ENCODE data around the gene ADAMTS3.

DNA sequence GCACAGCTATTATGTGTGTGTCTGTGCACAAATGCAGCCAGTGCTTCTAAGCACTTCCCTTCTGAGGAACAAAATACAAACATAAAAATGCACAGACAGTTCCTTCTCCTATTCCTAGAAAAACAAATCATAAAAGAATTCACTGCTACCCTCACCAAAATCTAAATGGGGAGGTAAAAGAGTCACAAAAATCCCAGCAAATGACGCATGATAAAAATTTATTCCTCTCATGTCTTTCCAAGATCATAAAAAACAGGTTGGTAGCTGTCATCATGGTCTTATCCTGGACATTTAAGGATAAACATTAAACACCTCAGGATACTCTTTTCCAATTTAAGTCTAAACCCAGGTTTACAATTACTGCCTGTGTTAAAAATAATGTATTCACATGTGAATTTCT, 124.9 kb downstream of the ADAMTS3 start:
- no peak for TF ChIP-seq ZNF19 (tag by site-specific recombination; IDR thresholded peaks at IDR 0.05; ENCODE audit: low read depth)
- TF ChIP-seq, protein P1, sequence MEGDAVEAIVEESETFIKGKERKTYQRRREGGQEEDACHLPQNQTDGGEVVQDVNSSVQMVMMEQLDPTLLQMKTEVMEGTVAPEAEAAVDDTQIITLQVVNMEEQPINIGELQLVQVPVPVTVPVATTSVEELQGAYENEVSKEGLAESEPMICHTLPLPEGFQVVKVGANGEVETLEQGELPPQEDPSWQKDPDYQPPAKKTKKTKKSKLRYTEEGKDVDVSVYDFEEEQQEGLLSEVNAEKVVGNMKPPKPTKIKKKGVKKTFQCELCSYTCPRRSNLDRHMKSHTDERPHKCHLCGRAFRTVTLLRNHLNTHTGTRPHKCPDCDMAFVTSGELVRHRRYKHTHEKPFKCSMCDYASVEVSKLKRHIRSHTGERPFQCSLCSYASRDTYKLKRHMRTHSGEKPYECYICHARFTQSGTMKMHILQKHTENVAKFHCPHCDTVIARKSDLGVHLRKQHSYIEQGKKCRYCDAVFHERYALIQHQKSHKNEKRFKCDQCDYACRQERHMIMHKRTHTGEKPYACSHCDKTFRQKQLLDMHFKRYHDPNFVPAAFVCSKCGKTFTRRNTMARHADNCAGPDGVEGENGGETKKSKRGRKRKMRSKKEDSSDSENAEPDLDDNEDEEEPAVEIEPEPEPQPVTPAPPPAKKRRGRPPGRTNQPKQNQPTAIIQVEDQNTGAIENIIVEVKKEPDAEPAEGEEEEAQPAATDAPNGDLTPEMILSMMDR (tag by site-specific recombination; IDR thresholded peaks at IDR 0.05): no peak
- TF ChIP-seq ZNF121 (tag by site-specific recombination; IDR thresholded peaks at IDR 0.05): no peak
- TF ChIP-seq ZNF658 (tag by site-specific recombination; IDR thresholded peaks at IDR 0.05): no peak
- TF ChIP-seq SETDB1 (IDR thresholded peaks at IDR 0.05; ENCODE audit: insufficient read length, low read length): no peak
- TF ChIP-seq, protein P2, sequence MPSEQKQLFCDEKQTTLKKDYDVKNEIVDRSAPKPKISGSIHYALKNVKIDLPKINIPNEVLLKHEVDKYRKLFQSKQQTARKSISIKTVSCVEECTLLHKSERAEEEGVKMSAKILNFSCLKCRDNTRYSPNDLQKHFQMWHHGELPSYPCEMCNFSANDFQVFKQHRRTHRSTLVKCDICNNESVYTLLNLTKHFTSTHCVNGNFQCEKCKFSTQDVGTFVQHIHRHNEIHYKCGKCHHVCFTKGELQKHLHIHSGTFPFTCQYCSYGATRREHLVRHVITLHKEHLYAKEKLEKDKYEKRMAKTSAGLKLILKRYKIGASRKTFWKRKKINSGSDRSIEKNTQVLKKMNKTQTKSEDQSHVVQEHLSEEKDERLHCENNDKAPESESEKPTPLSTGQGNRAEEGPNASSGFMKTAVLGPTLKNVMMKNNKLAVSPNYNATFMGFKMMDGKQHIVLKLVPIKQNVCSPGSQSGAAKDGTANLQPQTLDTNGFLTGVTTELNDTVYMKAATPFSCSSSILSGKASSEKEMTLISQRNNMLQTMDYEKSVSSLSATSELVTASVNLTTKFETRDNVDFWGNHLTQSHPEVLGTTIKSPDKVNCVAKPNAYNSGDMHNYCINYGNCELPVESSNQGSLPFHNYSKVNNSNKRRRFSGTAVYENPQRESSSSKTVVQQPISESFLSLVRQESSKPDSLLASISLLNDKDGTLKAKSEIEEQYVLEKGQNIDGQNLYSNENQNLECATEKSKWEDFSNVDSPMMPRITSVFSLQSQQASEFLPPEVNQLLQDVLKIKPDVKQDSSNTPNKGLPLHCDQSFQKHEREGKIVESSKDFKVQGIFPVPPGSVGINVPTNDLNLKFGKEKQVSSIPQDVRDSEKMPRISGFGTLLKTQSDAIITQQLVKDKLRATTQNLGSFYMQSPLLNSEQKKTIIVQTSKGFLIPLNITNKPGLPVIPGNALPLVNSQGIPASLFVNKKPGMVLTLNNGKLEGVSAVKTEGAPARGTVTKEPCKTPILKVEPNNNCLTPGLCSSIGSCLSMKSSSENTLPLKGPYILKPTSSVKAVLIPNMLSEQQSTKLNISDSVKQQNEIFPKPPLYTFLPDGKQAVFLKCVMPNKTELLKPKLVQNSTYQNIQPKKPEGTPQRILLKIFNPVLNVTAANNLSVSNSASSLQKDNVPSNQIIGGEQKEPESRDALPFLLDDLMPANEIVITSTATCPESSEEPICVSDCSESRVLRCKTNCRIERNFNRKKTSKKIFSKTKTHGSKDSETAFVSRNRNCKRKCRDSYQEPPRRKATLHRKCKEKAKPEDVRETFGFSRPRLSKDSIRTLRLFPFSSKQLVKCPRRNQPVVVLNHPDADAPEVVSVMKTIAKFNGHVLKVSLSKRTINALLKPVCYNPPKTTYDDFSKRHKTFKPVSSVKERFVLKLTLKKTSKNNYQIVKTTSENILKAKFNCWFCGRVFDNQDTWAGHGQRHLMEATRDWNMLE (tag by site-specific recombination; conservative IDR thresholded peaks at IDR 0.05; ENCODE audit: low read depth): no peak
- TF ChIP-seq, protein P3, sequence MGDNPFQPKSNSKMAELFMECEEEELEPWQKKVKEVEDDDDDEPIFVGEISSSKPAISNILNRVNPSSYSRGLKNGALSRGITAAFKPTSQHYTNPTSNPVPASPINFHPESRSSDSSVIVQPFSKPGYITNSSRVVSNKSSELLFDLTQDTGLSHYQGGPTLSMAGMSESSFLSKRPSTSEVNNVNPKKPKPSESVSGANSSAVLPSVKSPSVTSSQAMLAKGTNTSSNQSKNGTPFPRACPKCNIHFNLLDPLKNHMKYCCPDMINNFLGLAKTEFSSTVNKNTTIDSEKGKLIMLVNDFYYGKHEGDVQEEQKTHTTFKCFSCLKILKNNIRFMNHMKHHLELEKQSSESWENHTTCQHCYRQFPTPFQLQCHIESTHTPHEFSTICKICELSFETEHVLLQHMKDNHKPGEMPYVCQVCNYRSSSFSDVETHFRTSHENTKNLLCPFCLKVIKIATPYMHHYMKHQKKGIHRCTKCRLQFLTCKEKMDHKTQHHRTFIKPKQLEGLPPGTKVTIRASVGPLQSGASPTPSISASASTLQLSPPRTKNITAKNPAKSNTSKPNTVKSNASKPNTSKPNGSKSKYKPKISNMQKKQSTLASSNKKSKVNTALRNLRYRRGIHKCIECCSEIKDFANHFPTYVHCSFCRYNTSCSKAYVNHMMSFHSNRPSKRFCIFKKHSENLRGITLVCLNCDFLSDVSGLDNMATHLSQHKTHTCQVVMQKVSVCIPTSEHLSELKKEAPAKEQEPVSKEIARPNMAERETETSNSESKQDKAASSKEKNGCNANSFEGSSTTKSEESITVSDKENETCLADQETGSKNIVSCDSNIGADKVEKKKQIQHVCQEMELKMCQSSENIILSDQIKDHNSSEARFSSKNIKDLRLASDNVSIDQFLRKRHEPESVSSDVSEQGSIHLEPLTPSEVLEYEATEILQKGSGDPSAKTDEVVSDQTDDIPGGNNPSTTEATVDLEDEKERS (tag by site-specific recombination; IDR thresholded peaks at IDR 0.05): no peak
- no peak for TF ChIP-seq PRDM1 (tag by site-specific recombination; IDR thresholded peaks at IDR 0.05)
- TF ChIP-seq, protein P4, sequence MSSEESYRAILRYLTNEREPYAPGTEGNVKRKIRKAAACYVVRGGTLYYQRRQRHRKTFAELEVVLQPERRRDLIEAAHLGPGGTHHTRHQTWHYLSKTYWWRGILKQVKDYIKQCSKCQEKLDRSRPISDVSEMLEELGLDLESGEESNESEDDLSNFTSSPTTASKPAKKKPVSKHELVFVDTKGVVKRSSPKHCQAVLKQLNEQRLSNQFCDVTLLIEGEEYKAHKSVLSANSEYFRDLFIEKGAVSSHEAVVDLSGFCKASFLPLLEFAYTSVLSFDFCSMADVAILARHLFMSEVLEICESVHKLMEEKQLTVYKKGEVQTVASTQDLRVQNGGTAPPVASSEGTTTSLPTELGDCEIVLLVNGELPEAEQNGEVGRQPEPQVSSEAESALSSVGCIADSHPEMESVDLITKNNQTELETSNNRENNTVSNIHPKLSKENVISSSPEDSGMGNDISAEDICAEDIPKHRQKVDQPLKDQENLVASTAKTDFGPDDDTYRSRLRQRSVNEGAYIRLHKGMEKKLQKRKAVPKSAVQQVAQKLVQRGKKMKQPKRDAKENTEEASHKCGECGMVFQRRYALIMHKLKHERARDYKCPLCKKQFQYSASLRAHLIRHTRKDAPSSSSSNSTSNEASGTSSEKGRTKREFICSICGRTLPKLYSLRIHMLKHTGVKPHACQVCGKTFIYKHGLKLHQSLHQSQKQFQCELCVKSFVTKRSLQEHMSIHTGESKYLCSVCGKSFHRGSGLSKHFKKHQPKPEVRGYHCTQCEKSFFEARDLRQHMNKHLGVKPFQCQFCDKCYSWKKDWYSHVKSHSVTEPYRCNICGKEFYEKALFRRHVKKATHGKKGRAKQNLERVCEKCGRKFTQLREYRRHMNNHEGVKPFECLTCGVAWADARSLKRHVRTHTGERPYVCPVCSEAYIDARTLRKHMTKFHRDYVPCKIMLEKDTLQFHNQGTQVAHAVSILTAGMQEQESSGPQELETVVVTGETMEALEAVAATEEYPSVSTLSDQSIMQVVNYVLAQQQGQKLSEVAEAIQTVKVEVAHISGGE (tag by site-specific recombination; conservative IDR thresholded peaks at IDR 0.05; ENCODE audit: low read depth): no peak
- TF ChIP-seq ZBTB21 (tag by site-specific recombination; IDR thresholded peaks at IDR 0.05): no peak
- TF ChIP-seq SP2 (tag by site-specific recombination; IDR thresholded peaks at IDR 0.05): no peak

All from HEK293 (cell line).